Endothelial cell of umbilical vein (primary cell): ENCODE results near the gene LRRC56. TPM values are rescaled to one million over a fixed set of nuclear protein-coding genes. Genes with fewer than 3 reads are reported as not detected.

Experiments used
- BruUV-seq: library from RNA; stranded (reverse); fragments of 400-500 nt; replicated peaks from 2 replicates; lab custom pipeline; 2021; lab: Mats Ljungman, UMichigan
- CTCF ChIA-PET: fragments of 300-600, 350-600 bp; sonication (Branson Sonifier 250); formaldehyde crosslinking; loops from one replicate; lab custom pipeline; 2021; ENCODE audit warnings: antibody characterized with exemption, inconsistent platforms; lab: Charles Lee
- POLR2A ChIA-PET: fragments of 300-600, 350-600 bp; sonication (Branson Sonifier 250); formaldehyde crosslinking; loops from one replicate; lab custom pipeline; 2021; ENCODE audit warnings: antibody characterized with exemption, inconsistent platforms; lab: Charles Lee
- DNase-seq: peaks from one replicate; pipeline ENCODE4 v3.0.0-alpha.2; 2011; ENCODE audit warnings: low read depth, low spot score
- FAIRE-seq: peaks from 2 replicates; lab custom pipeline; 2011; peaks lifted over from hg19 to GRCh38; lab: Jason Lieb, UNC
- H2AFZ ChIP-seq: 2 replicates; pipeline ENCODE4 v1.6.0; 2012; ENCODE audit warnings: low read depth, low read length, control low read depth, inconsistent platforms
- H3K27ac ChIP-seq: 2 replicates; pipeline ENCODE4 v1.5.1; 2011; ENCODE audit warnings: low read depth, mild to moderate bottlenecking, control low read depth, low read length, moderate library complexity; ENCODE audit not compliant: insufficient read depth
- H3K27me3 ChIP-seq, 2 experiments: 2 replicates each; pipeline versions ENCODE4 v1.6.0 to v1.6.1; 2011; ENCODE audit warnings: low read length in 2 of 2, mixed read lengths in 1 of 2; ENCODE audit not compliant: control insufficient read depth in 2 of 2, insufficient read depth in 2 of 2
- H3K36me3 ChIP-seq, 2 experiments: 2 replicates in 1 of 2; 3 replicates in 1 of 2; pipeline ENCODE4 v1.5.1; 2011; ENCODE audit warnings: low read length in 2 of 2, mild to moderate bottlenecking in 1 of 2, moderate library complexity in 1 of 2; ENCODE audit not compliant: control insufficient read depth in 2 of 2, insufficient read depth in 2 of 2; ENCODE audit errors: extremely low read depth in 1 of 2
- H3K4me1 ChIP-seq: 3 replicates; pipeline ENCODE4 v1.5.1; 2011; ENCODE audit warnings: mild to moderate bottlenecking, low read length; ENCODE audit not compliant: control insufficient read depth, insufficient read depth; ENCODE audit errors: extremely low read depth
- H3K4me2 ChIP-seq: 2 replicates; pipeline ENCODE4 v1.6.1; 2011; ENCODE audit warnings: low read length, control low read depth, mixed read lengths; ENCODE audit not compliant: insufficient read depth
- H3K4me3 ChIP-seq, 3 experiments: fragments of 200-600 bp in 1 of 3; sonication (generic), shearing (Covaris generic) in 1 of 3; replicated peaks in 1 of 3; 2 replicates each; pipeline ENCODE4 v1.5.1; 2011 to 2016; ENCODE audit warnings: control low read depth in 3 of 3, low read length in 3 of 3, mild to moderate bottlenecking in 2 of 3, inconsistent platforms in 1 of 3, low read depth in 1 of 3, moderate library complexity in 1 of 3; ENCODE audit not compliant: insufficient read depth in 1 of 3
- H3K79me2 ChIP-seq: 2 replicates; pipeline ENCODE4 v1.6.0; 2012; ENCODE audit warnings: low read length, inconsistent platforms; ENCODE audit not compliant: control insufficient read depth, insufficient read depth
- H3K9ac ChIP-seq: replicated peaks from 2 replicates; pipeline ENCODE3; 2011; ENCODE audit warnings: low read length, control low read depth; ENCODE audit not compliant: insufficient read depth; ENCODE audit errors: extremely low read depth
- H3K9me1 ChIP-seq: replicated peaks from 3 replicates; pipeline ENCODE4 v1.6.0; 2011; ENCODE audit warnings: mild to moderate bottlenecking, low read length; ENCODE audit not compliant: control insufficient read depth, insufficient read depth; ENCODE audit errors: extremely low read depth
- H3K9me3 ChIP-seq: replicated peaks from 2 replicates; pipeline ENCODE4 v1.5.1; 2012; ENCODE audit warnings: low read length, inconsistent platforms; ENCODE audit not compliant: control insufficient read depth, insufficient read depth
- H4K20me1 ChIP-seq: replicated peaks from 2 replicates; pipeline ENCODE3; 2011; ENCODE audit warnings: mild to moderate bottlenecking, low read length; ENCODE audit not compliant: control insufficient read depth, insufficient read depth; ENCODE audit errors: extremely low read depth
- CTCF ChIP-seq, 2 donors: IDR thresholded peaks; 1 replicate in 1 of 2; 2 replicates in 1 of 2; pipeline ENCODE4 v1.5.1; 2011; ENCODE audit warnings: low read length in 2 of 2, mild to moderate bottlenecking in 2 of 2, moderate library complexity in 2 of 2, control low read depth in 1 of 2, inconsistent platforms in 1 of 2, low read depth in 1 of 2; ENCODE audit not compliant: insufficient read depth in 1 of 2; ENCODE audit errors: extremely low read depth in 1 of 2
- EZH2 ChIP-seq: IDR thresholded peaks from 2 replicates; pipeline ENCODE4 v1.6.1; 2012; ENCODE audit warnings: borderline replicate concordance, low read depth, mild to moderate bottlenecking, moderate library complexity, low read length, inconsistent platforms; ENCODE audit not compliant: severe bottlenecking
- FOS ChIP-seq: IDR thresholded peaks from 2 replicates; pipeline ENCODE4 v1.6.1; 2011; ENCODE audit warnings: mild to moderate bottlenecking, low read length, moderate library complexity, borderline replicate concordance; ENCODE audit not compliant: insufficient read depth
- GATA2 ChIP-seq: IDR thresholded peaks from 2 replicates; pipeline ENCODE4 v1.7.0; 2011; ENCODE audit warnings: low read depth, mild to moderate bottlenecking, moderate library complexity, mixed read lengths, low read length; ENCODE audit not compliant: insufficient read length, insufficient read depth
- JUN ChIP-seq: IDR thresholded peaks from 2 replicates; pipeline ENCODE4 v1.6.1; 2011; ENCODE audit warnings: borderline replicate concordance, low read depth; ENCODE audit not compliant: insufficient read length, insufficient read depth
- MAX ChIP-seq: IDR thresholded peaks from 2 replicates; pipeline ENCODE4 v1.6.1; 2011; ENCODE audit not compliant: insufficient read depth, insufficient read length
- MYC ChIP-seq: IDR thresholded peaks from one replicate; pipeline ENCODE4 v1.6.1; 2011; ENCODE audit warnings: mild to moderate bottlenecking, low read depth, low read length
- POLR2A ChIP-seq: IDR thresholded peaks from 2 replicates; pipeline ENCODE4 v1.6.1; 2012; ENCODE audit warnings: low read depth, mild to moderate bottlenecking, control low read depth, low read length
- POLR2AphosphoS5 ChIP-seq: IDR thresholded peaks from 2 replicates; pipeline ENCODE4 v1.6.1; 2012; ENCODE audit warnings: low read depth, mild to moderate bottlenecking, control low read depth, low read length, moderate library complexity; ENCODE audit not compliant: insufficient read depth
- dilution Hi-C: fragments of 300-500 bp; cut with MboI; formaldehyde crosslinking; loops from one replicate; pipeline ENCODE4 v1.15.0; 2019; ENCODE audit warnings: low sequenced_read_pairs; ENCODE audit not compliant: extremely low pct_ligation_motif_present
- intact Hi-C: fragments of 100-400 bp; cut with micrococcal nuclease; formaldehyde crosslinking; loops from one replicate; pipeline ENCODE4 v1.10.0; 2022
- polyA plus RNA-seq, 4 experiments: library from polyadenylated mRNA; depleted of rRNA in 3 of 4; stranded (reverse) in 3 of 4; unstranded in 1 of 4; fragments of >200 nt; gene quantifications; 2 replicates each; pipeline versions ENCODE4 v1.2.1 to v1.2.3, GENCODE V29; 2011 to 2012; ENCODE audit warnings: missing spikeins in 1 of 4
- total RNA-seq: library from RNA; stranded (reverse); gene quantifications from 2 replicates; pipeline ENCODE4 v1.2.3, GENCODE V29; 2021

The LRRC56 gene
- total and polyA plus RNA-seq, 2 donors (not counting 3 experiments of a cell fraction or from before 2014, with no cell fraction given) = 0.47 to 0.55 TPM

- BruUV-seq = no TSS peak
- TF ChIP-seq GATA2 (no peak), FOS (no peak), JUN (no peak), CTCF (IDR thresholded peaks at IDR 0.05; ENCODE audit: extremely low read depth in 1 of 2, insufficient read depth in 1 of 2, low read depth in 1 of 2, low read length in 2 of 2) (no peak), POLR2AphosphoS5 (no peak), MAX (no peak), EZH2 (no peak), POLR2A (no peak), MYC (no peak)
- no peak overlapping the region for H3K9ac ChIP-seq
- H3K4me2 ChIP-seq = no peak overlapping the region
- H3K9me3 ChIP-seq = no peaks in the 10 kb centered on the region
- H3K79me2 ChIP-seq = peaks cover 14% of the 10 kb centered on the region
- intact Hi-C loops (no loop called here), dilution Hi-C loops (no loop called here)
- no peak for FAIRE-seq
- H3K27me3 ChIP-seq = no peaks in the 10 kb centered on the region
- no peak overlapping the region for H3K4me3 ChIP-seq
- CTCF ChIA-PET = interaction anchor here (1.4 kb wide), 1 partner anchor 10 kb away, joined by 6 read pairs; no protein-coding TSS in a partner anchor
- peaks cover 20% of the 10 kb centered on the region for H3K4me1 ChIP-seq
- H3K36me3 ChIP-seq = no peaks in the 10 kb centered on the region
- H4K20me1 ChIP-seq = no peaks in the 10 kb centered on the region
- DNase-seq = no peak
- H3K9me1 ChIP-seq = no peaks in the 10 kb centered on the region
- POLR2A ChIA-PET = no interaction called here
- no peak overlapping the region for H2AFZ ChIP-seq
- H3K27ac ChIP-seq = no peak overlapping the region
Observed at GRCh38 chr11:508956-509355, 28.4 kb upstream of the LRRC56 start.
